ENCODE measurements around the gene RTP5.
"Not testable (repeated sequence)": the region's sequence is repeated elsewhere in the genome, so short reads cannot be mapped to it uniquely, and the experiment has no call there.

Gene RTP5

DNA sequence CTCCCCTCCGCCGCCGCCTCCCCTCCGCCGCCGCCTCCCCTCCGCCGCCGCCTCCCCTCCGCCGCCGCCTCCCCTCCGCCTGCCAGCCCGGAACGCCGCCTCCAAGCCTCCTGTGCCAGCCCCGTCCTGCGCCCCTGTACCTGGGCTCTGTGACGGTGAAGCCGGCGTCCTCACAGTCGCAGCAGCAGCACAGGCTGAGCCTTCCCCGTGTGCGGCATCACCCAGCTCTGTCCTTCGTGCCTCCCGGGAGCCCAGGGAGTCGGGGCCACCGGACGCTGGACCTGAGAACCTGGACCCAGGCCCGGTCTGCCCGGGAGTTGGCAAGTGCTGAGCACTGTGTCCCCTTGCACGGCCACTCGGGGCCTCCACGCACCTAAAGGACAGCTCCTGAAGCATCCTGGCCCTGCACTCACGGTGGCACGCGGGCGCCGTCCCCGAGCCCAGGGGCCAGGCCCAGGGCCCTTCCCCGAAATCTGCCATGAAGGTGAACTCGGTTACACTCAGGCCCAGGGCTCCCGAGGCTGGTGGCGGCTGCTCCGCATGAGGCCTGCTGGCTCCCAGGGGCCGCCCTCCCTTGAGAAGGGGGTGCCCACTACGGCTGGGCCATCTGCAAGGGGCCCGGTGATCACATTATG lies 32.9 kb downstream of the RTP5 start:
- DNase-seq (ENCODE audit: low read depth in 2 of 2) = no peak

DNA sequence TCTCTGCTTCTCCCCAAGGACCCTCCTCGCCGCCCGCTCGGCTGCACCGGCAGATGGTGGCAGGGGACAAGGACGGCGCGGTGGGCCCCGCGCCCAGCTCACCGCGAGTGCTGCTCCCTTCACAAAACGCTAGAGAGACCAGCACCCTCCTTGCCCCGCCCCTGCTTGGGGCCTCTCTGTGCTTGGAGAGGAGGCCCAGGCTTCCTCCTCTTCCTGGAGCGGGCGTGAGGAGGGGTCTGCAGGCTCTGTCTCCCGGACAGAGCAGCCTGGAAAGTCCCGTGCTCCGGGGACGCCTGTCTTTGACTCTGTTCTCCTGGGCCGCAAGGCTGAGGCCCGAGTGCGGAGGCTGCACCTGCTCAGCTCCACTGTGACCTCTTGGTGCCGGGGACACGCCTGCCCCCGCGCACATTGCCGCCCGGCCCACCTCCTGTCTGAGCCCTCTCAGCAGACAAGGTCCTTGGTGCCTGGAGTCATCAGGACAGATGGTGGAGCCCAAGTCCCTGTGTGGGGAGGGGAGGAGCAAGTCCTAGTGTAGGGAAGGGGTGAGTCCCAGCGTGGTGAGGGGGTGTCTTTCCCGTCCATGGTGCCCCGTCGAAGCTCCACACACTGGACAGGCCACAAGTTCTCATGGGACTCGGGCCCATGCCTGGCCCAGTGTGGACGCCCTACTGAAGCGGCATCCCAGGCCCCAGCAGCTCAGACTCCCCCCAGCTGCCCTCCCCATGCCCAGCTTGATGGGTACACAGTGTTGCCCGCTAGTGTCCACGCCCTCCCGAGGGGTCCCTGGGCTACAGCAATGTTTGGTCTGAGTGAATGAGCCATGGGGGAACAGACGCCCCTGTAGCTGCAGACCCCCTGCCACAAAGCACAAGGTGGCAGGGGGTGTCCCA lies 33.8 kb downstream of the RTP5 start:
- DNase-seq (ENCODE audit: low read depth in 2 of 2) = no peak

DNA sequence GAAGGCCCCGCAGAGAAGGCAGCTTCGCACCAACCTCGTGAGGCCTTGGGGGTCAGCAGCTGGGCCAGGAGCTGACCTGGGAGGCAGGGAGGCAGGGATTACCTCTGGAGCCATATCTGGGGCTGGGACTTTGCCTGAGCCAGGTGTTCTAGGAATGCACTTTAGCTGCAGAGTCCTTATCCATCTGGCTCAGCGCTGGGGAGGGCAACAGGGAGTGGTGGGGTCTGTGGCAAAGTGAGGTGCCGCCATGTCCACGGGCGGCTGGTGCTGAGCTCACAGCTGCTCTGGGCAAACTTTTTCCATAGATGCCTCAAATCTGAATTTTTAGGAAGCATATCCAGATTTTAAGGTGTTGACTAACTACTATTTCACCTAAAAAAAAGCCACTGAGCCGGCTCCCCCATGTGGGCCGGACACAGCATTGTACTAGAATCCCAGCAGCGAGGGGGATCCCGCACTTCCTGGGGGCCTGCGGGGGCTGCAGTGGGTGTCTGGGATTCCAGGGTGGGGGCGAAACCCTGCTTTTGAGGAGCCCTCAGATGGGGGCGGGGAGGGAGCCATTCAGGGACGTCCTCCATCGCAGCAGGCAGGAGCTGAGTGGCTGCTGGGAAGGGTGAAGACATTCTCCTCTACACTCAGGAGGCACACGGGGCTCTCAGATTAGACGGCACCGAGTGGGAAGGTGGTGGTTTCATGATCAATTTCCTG lies 34.6 kb downstream of the RTP5 start:
- no peak for DNase-seq (ENCODE audit: low read depth in 2 of 2)

DNA sequence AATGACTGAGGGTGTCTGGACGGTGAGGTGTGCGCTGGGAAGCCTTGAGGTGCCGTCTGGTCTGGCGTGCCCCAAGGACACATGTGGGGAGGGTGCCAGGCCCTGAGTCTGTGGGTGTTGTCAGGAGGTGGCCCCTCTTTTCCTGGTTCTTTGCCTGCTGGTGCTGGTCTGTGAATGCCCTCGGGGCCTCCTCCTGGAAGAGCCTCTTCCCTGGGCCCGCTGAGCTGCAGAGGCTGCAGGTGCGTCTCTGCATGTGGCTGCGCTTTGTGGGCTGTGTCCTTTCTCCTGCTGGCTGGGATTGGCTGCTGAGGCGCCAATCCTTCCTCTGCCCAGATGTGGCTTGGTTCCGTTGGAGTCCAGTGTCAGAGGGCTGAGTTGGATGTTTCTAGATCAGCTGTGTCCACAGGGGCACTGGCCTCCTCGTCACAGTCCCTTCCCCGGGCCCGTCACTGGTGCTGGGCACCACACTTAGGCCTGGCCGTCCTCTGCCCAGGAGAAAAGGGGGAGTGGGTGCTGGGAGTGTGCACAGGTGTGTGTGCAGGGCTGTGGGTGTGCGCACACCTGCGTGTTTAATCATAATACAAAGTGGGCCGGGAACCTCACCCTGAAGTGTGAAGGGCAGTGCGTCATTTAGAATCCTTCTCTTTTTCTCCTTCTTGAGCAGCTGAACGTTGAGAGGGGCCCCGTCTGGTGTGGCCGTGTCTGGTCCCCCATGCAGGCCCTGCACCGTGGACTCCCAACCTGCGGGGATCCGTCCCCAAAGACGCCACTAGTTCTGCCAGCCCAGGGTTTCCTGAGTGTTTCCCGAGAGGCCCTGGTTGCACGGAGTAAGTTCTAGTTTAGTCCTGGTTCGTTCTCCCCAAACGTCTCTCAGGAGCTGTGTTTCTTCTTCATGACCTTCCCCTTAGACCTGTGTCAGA lies 35.5 kb downstream of the RTP5 start:
- DNase-seq (ENCODE audit: low read depth in 2 of 2) = no peak

DNA sequence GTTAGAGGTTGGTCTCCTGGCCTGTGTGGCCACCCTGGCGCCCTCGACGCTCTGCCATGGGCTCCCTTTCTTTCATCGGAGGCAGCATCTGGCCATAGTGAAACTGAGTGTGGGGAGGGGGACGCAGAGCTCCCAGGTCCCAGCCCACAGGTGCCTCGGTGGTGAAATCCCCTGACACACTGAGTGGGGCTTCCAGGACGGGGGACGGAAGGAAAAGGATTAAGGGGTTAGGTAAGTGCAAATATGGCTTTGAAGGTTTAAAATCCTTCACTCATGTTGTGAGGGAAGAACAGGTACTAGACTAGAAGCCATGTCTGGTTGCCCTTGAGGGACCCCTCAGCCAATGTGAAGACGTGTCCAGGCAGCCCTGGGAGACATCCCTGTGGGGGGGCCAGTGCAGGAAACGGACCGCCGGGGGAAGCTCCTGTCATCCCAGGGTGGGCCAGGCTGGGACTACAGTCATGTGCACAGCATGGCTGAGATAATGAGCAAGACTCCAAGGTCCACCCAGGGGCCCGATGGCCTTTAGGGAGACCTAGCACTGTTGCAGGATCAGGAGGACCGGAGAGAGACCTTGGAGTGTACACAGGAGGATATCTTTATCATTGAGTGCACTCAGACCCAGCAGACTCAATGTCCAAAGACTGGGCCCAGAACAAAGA lies 36.3 kb downstream of the RTP5 start:
- DNase-seq (ENCODE audit: low read depth in 2 of 2) = no peak

DNA sequence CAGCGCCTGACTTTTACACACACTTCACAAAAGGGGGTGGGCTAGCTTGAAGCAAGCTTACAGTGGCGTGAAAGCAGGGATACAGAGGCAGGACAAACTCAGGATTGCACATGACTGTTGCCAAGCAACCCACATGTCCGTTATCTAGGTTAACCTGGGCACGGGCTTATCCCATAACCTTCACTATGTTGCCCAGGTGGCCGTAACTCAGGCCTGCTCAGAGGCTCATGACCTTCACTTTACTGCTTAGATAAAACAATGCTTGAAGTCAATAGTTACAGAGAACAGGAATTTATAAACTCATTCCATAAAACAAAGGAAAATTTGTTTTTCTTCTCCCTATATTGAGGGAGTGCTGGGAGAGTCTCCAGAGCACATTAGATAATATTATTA lies 36.8 kb downstream of the RTP5 start:
- not testable (repeated sequence) for DNase-seq (ENCODE audit: low read depth in 2 of 2)

DNA sequence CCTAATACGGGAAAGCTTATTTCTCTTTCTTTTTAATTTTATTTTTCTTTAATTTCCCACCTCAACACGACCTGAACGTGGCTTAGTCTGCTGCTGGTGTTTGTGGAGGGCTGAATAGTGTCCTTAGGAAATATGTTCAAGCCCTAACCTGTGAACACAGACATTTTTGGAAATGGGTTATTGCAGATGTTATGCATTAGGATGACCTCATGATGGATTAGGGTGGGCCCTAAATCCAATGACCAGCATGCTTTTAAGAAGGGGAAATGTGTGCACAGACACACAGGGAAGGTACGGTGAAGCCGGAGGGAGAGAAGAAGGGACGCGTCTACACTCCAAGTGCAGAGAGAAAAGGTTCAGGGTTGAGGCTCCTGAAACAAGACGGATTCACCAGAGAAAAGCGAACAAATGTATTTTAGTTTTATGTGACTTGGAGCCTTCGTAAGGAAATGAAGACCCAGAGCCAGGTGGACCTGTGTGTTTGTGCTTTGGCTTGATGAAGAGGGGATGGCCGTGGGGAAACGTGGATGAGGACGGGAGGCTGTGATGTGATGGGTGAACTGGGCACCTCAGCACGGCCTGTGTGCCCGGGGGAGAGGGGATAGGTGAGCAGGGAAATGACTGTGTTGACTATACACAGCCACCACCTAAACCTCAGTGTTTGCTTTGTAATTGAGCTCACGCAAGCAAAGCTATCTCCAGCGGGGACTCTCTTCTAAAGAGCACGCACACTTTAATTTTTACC lies 37.5 kb downstream of the RTP5 start:
- no peak for DNase-seq (ENCODE audit: low read depth in 2 of 2)

DNA sequence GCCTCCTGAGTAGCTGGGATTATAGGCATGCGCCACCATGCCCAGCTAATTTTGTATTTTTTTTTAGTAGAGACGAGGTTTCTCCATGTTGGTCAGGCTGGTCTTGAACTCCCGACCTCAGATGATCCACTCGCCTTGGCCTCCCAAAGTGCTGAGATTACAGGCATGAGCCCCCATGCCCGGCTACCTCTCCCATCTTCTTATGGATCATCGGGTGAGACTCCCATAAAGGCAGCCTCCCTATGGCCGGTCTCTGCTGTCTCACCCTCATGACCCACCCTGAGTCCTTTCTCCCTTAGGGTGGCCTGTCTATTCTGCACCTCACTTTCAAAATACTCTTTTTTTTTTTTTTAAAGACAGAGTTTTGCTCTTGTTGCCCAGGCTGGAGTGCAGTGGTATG lies 38.3 kb downstream of the RTP5 start:
- not testable (repeated sequence) for DNase-seq (ENCODE audit: low read depth in 2 of 2)

DNA sequence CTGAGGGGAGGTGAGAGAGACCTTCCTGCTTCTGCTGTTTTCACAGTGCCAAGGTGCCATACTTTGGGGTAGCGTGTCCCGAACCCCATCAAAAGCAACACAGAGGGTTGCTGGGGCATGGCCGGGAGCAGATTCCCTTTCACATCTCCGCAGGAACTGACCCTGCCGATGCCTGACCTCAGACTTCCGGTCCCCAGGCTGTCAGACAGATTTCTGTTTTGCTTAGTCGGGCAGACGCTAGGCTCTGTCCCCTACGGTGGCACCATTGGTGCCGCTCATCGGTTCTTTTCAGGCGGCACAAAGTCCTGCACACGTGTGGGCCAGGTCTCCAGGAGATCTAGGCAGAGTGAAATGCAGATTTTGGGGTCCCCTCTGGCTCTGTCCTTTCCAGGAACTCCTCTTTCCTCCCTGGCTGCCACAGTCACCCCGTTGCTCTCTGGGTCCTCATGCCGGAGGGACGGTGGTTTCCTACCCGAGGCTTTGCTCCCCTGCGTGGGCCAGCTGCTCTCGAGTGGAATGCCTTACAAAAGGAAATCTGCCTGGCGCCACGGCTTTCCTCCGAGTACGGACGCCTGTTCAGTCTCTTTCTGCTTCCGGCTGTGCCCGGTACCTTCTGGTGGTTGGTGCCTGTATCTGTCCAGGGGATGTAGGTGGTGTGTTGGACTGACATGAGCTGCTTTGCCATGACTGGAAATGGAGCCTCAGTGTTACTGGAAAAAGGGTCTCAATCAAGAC lies 39.3 kb downstream of the RTP5 start:
- no peak for DNase-seq (ENCODE audit: low read depth in 2 of 2)

DNA sequence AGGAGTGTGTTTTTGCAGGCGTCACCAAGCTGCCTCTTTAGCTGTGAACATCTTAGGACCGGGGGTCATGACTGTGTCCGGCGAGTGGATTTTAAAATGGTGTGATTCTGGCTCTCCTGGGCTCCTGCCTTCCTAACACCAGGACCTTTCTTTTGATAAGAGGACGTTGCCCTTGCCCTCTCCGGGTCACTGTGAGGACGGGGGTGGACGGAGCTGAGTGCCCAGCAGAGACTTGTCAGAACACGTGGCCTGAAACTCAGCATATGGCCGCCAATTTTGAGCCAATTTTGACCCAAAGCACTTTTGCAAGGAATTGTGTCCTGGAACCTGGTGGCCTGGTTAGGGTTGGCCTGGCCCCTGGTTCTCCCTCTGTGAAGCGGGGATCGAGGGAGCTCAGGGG lies 40.2 kb downstream of the RTP5 start:
- no peak for DNase-seq (ENCODE audit: low read depth in 2 of 2)

DNA sequence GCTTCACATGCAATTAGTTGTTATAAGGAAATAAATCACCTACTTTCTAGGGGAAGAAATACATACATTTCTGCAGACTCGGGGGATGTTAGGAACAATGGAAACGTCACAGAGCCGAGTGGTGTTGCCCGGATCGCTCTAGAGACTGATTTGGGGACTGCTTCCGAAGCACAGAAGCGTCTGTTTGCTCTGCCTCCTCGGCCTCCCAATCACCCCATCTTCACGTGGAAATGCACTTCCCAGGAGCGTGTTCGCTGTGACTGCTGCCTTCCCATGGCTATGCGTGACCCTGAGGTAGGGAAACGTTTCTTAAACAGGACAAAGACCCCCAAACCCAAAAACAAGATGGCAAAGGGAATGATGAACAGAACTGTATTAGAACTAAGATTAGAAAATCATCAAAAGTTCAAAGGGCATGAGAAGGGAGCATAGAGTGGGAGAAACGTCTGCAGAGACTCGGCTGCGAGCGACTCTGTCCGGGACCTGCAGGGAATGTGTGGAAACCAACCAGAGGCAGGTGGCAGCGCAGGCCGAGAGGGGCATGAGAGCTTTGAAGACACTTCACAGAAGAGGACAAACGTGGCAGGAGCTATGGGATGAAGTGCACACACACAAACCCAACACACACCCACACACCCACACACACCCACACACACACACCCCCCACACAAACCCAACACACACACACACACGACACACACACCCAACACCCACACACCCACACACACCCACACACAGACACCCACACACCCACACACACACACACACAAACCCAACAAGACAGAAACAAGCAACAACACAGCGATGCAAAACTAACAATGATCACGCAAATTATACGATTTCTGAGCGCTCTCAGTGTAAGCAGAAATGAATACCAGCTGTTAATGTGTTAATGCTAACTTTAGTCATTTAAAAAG lies 41.3 kb downstream of the RTP5 start:
- DNase-seq (ENCODE audit: low read depth in 2 of 2) = no peak

DNA sequence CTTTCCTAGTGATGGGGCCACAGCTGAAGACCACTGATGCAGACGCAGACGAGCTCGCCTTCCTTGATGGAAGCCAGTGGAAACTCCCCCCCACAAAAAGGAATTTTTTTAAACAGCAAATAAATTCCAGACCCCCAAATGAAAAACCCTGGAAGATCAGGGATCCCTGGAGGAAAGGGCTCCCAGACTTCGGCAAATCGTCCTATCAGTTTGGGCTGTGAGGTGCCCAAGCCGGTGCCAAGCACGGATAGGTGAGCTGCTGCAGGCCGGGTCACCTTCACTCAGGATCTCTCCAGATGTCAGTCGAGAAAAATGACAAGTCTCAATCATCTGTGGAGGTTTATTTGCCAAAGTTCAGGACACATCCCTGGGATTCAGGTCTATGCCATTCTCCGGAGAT lies 42.0 kb downstream of the RTP5 start:
- no peak for DNase-seq (ENCODE audit: low read depth in 2 of 2)

DNA sequence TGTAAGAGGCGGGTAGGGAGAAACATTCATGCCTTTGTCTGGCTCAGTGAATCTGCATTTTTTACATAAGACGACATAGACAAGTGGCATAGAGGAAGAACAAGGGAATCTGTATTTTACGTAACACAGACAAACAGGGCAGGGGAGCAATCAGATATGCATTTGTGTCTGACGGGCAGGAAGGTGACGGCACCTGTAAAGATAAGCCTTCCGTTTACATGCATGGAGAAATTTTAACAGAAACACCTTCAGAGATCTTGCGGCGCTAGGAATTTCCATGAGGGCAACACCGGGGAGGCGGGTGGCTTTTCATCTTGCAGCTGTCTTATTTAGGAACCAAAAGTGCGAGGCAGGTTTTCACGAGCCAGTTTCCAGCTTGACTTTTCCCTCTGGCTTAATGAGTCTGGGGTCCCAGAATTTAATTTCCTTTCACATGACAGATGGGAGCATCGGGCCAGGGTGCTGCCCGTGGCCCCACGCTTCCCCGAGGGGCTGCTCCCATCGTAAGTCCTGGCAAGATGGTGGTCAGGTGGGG lies 42.6 kb downstream of the RTP5 start:
- DNase-seq (ENCODE audit: low read depth in 2 of 2) = no peak

DNA sequence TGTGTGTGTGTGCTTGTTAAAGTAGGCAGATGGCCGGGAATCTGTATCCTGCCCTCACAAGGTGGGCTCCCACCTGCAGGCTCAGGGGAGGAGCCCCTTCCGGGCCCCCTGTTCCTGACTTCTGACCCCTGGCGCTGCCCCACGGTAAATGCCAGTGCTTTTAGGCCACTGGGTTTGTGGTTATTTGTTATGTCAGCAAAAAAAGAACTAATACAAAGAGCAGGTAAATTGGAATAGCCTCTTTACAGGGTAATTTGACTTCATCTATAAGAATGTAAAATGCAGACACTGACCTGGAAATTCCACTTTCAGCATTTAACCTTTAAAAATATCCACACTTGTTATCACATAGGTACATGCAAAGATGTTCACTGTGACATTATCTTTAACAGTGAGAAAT lies 44.2 kb downstream of the RTP5 start:
- DNase-seq (ENCODE audit: low read depth in 2 of 2) = no peak

DNA sequence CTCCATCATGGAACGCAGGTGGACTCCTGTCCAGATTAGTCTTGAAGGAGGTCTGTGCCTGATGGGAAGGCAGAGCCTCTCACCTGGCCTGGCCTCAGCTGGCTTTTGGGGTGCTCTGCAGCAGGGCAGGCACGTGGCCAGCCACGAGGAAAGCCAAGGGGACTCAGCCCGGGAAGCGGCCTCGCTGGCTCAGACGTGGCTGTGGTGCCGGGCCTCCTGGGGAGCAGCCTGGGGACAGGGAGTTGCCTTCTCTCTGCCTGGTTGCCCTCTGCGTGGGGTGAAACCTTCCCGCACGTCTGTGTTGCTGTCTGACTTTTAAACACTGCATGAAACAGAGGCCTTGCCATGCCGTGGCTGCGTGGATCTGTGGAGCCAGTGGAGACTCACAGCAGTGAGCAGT lies 45.0 kb downstream of the RTP5 start:
- DNase-seq (ENCODE audit: low read depth in 2 of 2) = no peak

DNA sequence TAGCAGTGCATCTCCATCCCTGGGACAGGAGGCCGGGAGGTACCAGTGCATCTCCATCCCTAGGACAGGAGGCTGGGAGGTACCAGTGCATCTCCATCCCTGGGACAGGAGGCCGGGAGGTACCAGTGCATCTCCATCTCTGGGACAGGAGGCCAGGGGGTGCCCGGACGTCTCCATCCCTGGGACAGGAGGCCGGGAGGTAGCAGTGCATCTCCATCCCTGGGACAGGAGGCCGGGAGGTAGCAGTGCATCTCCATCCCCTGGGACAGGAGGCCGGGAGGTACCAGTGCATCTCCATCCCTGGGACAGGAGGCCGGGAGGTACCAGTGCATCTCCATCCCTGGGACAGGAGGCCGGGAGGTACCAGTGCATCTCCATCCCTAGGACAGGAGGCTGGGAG lies 52.1 kb downstream of the RTP5 start:
- DNase-seq (ENCODE audit: low read depth in 2 of 2) = not testable (repeated sequence)

DNA sequence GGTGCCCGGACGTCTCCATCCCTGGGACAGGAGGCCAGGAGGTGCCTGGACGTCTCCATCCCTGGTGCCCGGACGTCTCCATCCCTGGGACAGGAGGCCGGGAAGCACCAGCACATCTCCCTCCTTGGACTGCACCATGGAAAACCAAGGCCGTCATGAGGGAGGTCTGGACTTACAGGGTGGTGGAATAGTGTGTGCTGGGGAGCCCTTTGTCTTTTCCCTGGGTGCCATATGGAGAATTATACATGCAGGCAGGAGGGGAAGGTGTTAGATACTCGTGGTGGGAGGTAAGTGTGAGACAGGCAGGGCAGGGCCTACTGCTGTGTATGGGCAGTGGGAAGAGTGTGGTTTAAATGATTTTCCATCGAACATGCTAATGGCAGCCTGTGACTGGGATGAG lies 52.9 kb downstream of the RTP5 start:
- no peak for DNase-seq (ENCODE audit: low read depth in 2 of 2)

DNA sequence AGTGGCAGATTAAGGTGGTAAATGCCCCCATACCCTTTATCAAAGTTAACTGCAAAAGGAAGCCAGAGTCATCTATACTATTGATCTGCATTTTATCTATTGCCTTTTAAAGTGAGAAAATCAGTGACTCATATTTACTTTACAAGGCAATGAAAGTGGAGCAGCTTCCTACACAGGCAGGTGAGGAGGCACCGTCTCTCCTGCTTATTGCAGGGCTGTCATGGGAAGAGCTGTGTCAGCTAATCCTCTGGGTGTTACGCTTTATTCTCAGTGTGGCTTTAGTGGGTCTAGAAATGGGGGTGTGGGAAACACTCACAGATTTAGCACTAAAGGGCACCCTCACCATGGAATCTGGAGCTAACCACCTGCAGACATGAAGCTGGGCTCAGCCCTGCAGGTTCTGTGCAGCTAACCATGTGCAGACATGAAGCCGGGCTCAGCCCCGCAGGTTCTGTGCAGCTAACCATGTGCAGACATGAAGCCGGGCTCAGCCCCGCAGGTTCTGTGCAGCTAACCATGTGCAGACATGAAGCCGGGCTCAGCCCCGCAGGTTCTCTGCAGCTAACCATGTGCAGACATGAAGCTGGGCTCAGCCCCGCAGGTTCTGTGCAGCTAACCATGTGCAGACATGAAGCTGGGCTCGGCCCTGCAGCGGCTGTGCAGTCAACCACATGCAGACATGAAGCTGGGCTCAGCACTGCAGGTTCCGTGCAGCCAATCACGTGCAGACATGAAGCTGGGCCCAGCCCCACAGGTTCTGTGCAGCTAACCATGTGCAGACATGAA lies 53.5 kb downstream of the RTP5 start:
- not testable (repeated sequence) for DNase-seq (ENCODE audit: low read depth in 2 of 2)

Measured in stimulated activated CD8-positive, alpha-beta memory T cell treated with anti-CD3 and anti-CD28 coated beads, Interleukin-15, amount 100 ng/mL, for 48 hours (primary cell).